Ovary (tissue), 9 donors: ENCODE measurements around the gene JPH3. TPM values are rescaled to one million over a fixed set of nuclear protein-coding genes. Genes with fewer than 3 reads are reported as not detected.
"Not testable (repeated sequence)": the region's sequence is repeated elsewhere in the genome, so short reads cannot be mapped to it uniquely, and the experiment has no call there.

ENCODE experiments used
- DNase-seq, 5 donors: peaks; one replicate each; pipeline ENCODE4 v3.0.0-alpha.2; 2019 to 2020
- H3K27ac ChIP-seq, 2 donors: fragments of 200-600 bp; one replicate each; pipeline versions ENCODE4 v1.5.1 to v1.8.0; 2019 to 2022
- H3K27me3 ChIP-seq: fragments of 200-600 bp; one replicate; pipeline ENCODE4 v1.8.0; 2022
- H3K36me3 ChIP-seq: fragments of 200-600 bp; sonication (generic); one replicate; pipeline ENCODE4 v1.5.1; 2019
- H3K4me1 ChIP-seq: one replicate; pipeline ENCODE4 v1.8.1; 2013; ENCODE audit warnings: mild to moderate bottlenecking, moderate library complexity; ENCODE audit not compliant: insufficient read depth
- H3K4me3 ChIP-seq: fragments of 200-600 bp; sonication (generic); one replicate; pipeline ENCODE4 v1.5.1; 2017
- H3K9me3 ChIP-seq, 2 donors: fragments of 200-600 bp in 1 of 2; sonication (generic) in 1 of 2; one replicate each; pipeline versions ENCODE4 v1.5.1 to v1.8.1; 2013 to 2019; ENCODE audit warnings: mild to moderate bottlenecking in 1 of 2, moderate library complexity in 1 of 2
- EP300 ChIP-seq: sonication (generic); formaldehyde crosslinking; IDR thresholded peaks from one replicate; pipeline ENCODE4 v1.6.1; 2017; ENCODE audit warnings: antibody characterized with exemption
- POLR2A ChIP-seq: fragments of 450-650 bp; IDR thresholded peaks from one replicate; pipeline ENCODE4 v1.6.1; 2017; ENCODE audit warnings: antibody characterized with exemption, mild to moderate bottlenecking, moderate library complexity
- WGBS, 3 donors: extraction: QIAGEN DNeasy Blood & Tissue Kit in 1 of 3; methylation state at CpG; one replicate each; pipeline versions ENCODE4 v1.1.5 to v1.1.7; 2013 to 2017; 5-methylcytosine and 5-hydroxymethylcytosine counted together
- intact Hi-C, 4 donors: fragments of 100-400 bp; cut with DNase I; formaldehyde crosslinking; loops; one replicate each; pipeline versions ENCODE4 v1.11.0 to v1.15.1; 2022 to 2023
- polyA plus RNA-seq, 2 donors: library from polyadenylated mRNA; stranded (reverse); fragments of 200-250 nt in 1 of 2; fragments of 350-450 nt in 1 of 2; fragmentation: Illumina TruSeq in 1 of 2; extraction: RNeasy Lipid Tissue Mini Kit (QIAGEN cat#74804) in 1 of 2; gene quantifications; one replicate each; pipeline ENCODE4 v1.2.3, GENCODE V29; 2013 to 2014
- total RNA-seq, 7 donors: library from RNA; depleted of rRNA in 2 of 7; stranded (reverse); fragments of >200 nt in 2 of 7; fragmentation: NEBNext Ultra II Directional in 3 of 7; extraction: Animal tissue kit (Norgen Biotek cat#: 25700) in 3 of 7; gene quantifications; one replicate each; pipeline versions ENCODE4 v1.1.0 to v1.2.4, GENCODE V29; 2016 to 2023
- TF ChIP-seq, protein P1 (sequence below), 3 donors: fragments of 450-650 bp in 2 of 3; fragments of 200-600 bp in 1 of 3; IDR thresholded peaks; one replicate each; pipeline versions ENCODE4 v1.5.1 to v1.8.0; 2016 to 2022; ENCODE audit warnings: antibody characterized with exemption in 3 of 3, mild to moderate bottlenecking in 1 of 3
- donor health status: DM: no; HTN: no; CAD: no; lungs with moderate emphysema.
- donor health status: DM: no; HTN: no; CAD: no.
- donor health status: Bipolar disorder and iron deficiency.
- donor health status: DM: yes; HTN: yes; CAD: no.
- donor health status: DM: no; HTN: no; CAD: no.
- donor health status: DM: yes; HTN: yes; CAD: no.

The JPH3 gene
- total and polyA plus RNA-seq, 9 donors: 0.11 to 0.62 (median 0.30) TPM; not detected in 3

DNA sequence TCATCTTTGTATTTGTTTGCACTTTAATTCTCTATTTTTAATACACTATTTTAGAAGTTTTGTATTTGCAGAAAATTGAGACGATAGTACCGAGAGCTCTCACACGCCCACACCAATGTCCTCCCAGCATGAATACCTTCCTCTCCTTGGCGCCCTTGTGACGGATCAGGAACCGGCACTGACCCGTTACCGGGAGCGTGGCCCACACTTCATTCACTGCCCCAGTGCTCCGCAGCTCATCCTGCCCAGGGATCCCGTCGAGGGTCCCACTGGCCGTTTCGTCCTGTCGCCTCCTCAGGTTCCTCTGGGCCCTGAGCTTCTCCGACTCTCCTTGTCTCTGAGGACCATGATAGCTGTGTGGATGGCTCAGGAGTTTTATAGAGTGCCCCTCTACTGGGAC, 112.9 kb downstream of the JPH3 start:
- no peak for DNase-seq
- Histone ChIP-seq H3K27ac (no peak overlapping the region), H3K27me3 (no peaks in the 10 kb centered on the region), H3K36me3 (no peaks in the 10 kb centered on the region), H3K4me1 (no peaks in the 10 kb centered on the region), H3K4me3 (no peak overlapping the region), H3K9me3 (no peaks in the 10 kb centered on the region)
- no peak for TF ChIP-seq EP300
- TF ChIP-seq POLR2A: no peak
- TF ChIP-seq, protein P1, sequence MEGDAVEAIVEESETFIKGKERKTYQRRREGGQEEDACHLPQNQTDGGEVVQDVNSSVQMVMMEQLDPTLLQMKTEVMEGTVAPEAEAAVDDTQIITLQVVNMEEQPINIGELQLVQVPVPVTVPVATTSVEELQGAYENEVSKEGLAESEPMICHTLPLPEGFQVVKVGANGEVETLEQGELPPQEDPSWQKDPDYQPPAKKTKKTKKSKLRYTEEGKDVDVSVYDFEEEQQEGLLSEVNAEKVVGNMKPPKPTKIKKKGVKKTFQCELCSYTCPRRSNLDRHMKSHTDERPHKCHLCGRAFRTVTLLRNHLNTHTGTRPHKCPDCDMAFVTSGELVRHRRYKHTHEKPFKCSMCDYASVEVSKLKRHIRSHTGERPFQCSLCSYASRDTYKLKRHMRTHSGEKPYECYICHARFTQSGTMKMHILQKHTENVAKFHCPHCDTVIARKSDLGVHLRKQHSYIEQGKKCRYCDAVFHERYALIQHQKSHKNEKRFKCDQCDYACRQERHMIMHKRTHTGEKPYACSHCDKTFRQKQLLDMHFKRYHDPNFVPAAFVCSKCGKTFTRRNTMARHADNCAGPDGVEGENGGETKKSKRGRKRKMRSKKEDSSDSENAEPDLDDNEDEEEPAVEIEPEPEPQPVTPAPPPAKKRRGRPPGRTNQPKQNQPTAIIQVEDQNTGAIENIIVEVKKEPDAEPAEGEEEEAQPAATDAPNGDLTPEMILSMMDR (IDR thresholded peaks at IDR 0.05): no peak
- 93 to 98% (median 98%) methylated on average over 16 of the region's 16 CpGs for WGBS, 3 donors
- intact Hi-C loops: no loop called here

DNA sequence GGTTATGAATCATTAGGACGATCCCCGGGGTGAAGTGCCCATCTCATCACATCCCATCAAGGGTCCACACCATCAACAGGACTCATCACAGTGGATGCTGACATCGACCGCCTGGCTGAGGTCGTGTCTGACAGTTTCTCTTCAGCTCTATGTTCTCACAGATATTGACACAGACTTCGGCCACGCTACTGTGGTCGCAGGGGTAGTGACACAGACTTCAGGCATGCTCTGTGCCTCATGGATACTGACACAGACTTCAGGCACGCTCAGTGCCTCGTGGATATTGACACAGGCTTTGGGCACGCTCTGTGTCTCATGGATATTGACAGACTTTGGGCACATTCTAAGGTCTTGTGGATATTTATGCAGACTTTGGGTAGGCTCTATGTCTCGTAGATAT, 113.3 kb downstream of the JPH3 start:
- Histone ChIP-seq H3K4me3 (no peak overlapping the region), H3K27me3 (no peaks in the 10 kb centered on the region), H3K27ac (no peak overlapping the region), H3K36me3 (no peaks in the 10 kb centered on the region), H3K9me3 (no peaks in the 10 kb centered on the region), H3K4me1 (no peaks in the 10 kb centered on the region)
- WGBS, 3 donors: 96 to 97% (median 96%) methylated on average over 12 of the region's 12 CpGs
- TF ChIP-seq, protein P1 (IDR thresholded peaks at IDR 0.05): no peak
- TF ChIP-seq EP300 (no peak), POLR2A (no peak)
- no peak for DNase-seq
- intact Hi-C loops: no loop called here

DNA sequence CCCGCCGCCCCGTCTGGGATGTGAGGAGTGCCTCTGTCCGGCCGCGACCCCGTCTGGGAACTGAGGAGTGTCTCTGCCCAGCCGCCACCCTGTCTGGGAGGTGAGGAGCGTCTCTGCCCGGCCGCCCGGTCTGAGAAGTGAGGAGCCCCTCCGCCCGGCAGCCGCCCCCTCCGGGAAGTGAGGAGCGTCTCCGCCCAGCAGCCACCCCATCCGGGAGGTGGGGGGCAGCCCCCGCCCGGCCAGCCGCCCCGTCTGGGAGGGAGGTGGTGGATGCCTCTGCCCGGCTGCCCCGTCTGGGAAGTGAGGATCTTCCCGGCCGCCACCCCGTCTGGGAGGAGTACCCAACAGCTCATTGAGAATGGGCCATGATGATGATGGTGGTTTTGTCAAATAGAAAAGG, 116.5 kb downstream of the JPH3 start:
- 95 to 98% (median 96%) methylated on average over 16 to 28 of the region's 28 CpGs for WGBS, 3 donors
- H3K27me3 ChIP-seq, H3K9me3 ChIP-seq, H3K36me3 ChIP-seq, H3K27ac ChIP-seq, intact Hi-C loops, H3K4me3 ChIP-seq, H3K4me1 ChIP-seq, DNase-seq: not testable (repeated sequence)

DNA sequence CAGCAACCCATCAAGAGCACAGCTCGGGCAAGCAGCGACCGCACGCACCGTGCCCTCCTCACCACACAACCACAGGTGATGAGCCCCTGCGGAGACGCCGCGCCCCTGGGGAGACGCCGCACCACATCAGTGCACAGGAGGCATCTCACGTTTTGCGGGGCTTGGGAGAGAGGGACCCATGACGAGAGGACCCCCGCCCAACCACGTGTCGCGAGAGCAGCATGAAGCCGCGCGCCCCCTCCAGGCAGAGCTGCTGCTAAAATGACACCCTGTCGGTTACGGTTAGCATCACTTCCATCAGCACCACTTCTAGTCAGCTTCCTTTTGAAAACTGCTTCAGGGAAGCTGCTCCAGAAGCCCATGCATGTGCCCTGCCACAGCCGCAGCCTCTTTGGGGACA, 118.1 kb downstream of the JPH3 start:
- H3K9me3 ChIP-seq: no peaks in the 10 kb centered on the region
- no peak for TF ChIP-seq EP300
- TF ChIP-seq, protein P1 (IDR thresholded peaks at IDR 0.05): no peak
- no peak for TF ChIP-seq POLR2A
- WGBS, 3 donors: 92 to 96% (median 96%) methylated on average over 24 of the region's 24 CpGs
- no peak overlapping the region for H3K4me3 ChIP-seq
- intact Hi-C loops: no loop called here
- H3K27ac ChIP-seq: no peak overlapping the region
- no peaks in the 10 kb centered on the region for H3K27me3 ChIP-seq
- no peaks in the 10 kb centered on the region for H3K36me3 ChIP-seq
- no peaks in the 10 kb centered on the region for H3K4me1 ChIP-seq
- no peak for DNase-seq

DNA sequence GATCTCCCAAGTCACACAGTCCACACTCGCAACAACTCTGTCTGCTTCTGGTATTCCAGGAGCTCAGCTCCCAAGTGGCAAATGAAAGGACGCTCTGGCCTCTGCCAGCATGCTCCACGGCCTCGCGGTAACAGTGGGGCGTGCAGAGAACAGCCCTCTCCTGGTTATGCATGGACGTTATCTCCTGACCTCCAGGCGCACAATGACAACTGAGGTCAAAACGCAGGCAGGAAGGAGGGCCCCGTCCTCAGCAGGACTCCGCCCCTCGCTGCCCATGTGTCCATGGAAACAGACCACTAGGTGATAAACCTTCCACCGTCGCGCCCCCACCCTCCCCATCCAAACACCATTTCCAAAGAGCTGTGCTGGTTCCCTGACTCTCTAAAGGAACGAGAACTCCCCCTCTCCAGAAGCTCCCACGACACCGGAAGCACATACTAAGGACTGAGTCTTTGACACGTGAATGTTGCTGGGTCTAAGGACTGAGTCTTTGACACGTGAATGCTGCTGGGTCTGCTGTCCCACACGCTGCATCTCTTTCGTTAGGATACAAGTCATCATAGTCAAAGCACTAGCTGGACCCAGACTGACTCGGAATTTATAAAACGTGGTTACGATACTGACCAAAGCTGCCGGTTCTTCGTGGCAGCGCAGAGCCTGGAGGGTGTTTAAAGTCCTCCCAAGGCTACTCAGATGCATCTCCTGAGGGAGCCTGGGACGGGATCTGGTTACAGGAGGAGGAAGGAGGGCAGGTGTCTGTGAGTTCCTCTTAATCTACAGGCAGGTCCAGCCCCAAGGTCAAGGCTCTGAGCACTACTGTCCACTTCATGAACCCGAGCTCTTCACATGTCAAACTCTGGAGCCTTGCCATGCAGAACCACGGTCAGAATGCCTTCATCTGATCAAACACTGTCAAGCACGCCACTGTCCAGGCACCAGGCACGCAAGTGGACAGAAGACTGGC, 119.6 kb downstream of the JPH3 start:
- TF ChIP-seq, protein P1 (IDR thresholded peaks at IDR 0.05): no peak
- TF ChIP-seq POLR2A (no peak), EP300 (no peak)
- no peaks in the 10 kb centered on the region for H3K4me1 ChIP-seq
- 80 to 85% (median 85%) methylated on average over 33 of the region's 33 CpGs for WGBS, 3 donors
- no peak overlapping the region for H3K4me3 ChIP-seq
- no peaks in the 10 kb centered on the region for H3K27me3 ChIP-seq
- no peaks in the 10 kb centered on the region for H3K36me3 ChIP-seq
- intact Hi-C loops: no loop called here
- DNase-seq: no peak
- no peaks in the 10 kb centered on the region for H3K9me3 ChIP-seq
- no peak overlapping the region for H3K27ac ChIP-seq
